ENCODE measurements around the gene ARHGAP31. TPM values are rescaled to one million over a fixed set of nuclear protein-coding genes. Genes with fewer than 3 reads are reported as not detected.

ARHGAP31 gene
- total and polyA plus RNA-seq, 12 donors, result 10.6 to 71.1 (median 35.9) TPM

GRCh38 chr3:119388577-119388976, 94.4 kb downstream of the ARHGAP31 start:
- Histone ChIP-seq H3K27me3 (no peaks in the 10 kb centered on the region), H3K36me3 (peaks cover 0 to 100% (median 54%) of the 10 kb centered on the region in 9 donors), H3K27ac (no peak overlapping the region), H3K4me3 (no peak overlapping the region), H3K9me3 (no peaks in the 10 kb centered on the region), H3K4me1 (no peaks in the 10 kb centered on the region)
- 89 to 90% methylated on average over 8 of the region's 8 CpGs for WGBS, 2 donors
- ATAC-seq, result no peak
- intact Hi-C loops (cut with DNase I), result loop anchor here in 1 of 10 donors (10.0 kb wide), 1 partner anchor 244 kb away; the partner anchor contains the start of gene TEX55
- no peak for DNase-seq
- TF ChIP-seq, protein P1, sequence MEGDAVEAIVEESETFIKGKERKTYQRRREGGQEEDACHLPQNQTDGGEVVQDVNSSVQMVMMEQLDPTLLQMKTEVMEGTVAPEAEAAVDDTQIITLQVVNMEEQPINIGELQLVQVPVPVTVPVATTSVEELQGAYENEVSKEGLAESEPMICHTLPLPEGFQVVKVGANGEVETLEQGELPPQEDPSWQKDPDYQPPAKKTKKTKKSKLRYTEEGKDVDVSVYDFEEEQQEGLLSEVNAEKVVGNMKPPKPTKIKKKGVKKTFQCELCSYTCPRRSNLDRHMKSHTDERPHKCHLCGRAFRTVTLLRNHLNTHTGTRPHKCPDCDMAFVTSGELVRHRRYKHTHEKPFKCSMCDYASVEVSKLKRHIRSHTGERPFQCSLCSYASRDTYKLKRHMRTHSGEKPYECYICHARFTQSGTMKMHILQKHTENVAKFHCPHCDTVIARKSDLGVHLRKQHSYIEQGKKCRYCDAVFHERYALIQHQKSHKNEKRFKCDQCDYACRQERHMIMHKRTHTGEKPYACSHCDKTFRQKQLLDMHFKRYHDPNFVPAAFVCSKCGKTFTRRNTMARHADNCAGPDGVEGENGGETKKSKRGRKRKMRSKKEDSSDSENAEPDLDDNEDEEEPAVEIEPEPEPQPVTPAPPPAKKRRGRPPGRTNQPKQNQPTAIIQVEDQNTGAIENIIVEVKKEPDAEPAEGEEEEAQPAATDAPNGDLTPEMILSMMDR (IDR thresholded peaks at IDR 0.05), result peak in 2 of 9 donors; percentile 31 to 36

GRCh38 chr3:119395923-119396358, 101.8 kb downstream of the ARHGAP31 start:
- DNase-seq (no peak), ATAC-seq (no peak)
- Histone ChIP-seq H3K4me3 (no peak overlapping the region), H3K9me3 (no peaks in the 10 kb centered on the region), H3K27ac (no peak overlapping the region), H3K36me3 (peaks cover 0 to 100% (median 49%) of the 10 kb centered on the region in 9 donors), H3K4me1 (peaks cover 0 to 5% (median 0%) of the 10 kb centered on the region in 9 donors), H3K27me3 (no peaks in the 10 kb centered on the region)
- 96% methylated on average over 2 of the region's 2 CpGs for WGBS, 2 donors
- TF ChIP-seq, protein P1 (IDR thresholded peaks at IDR 0.05), result no peak
- intact Hi-C loops (cut with DNase I), result loop anchor here in 1 of 10 donors (10.0 kb wide), 1 partner anchor 121 kb away; no protein-coding TSS in a partner anchor

- no peaks in the 10 kb centered on the region for H3K9me3 ChIP-seq
- DNase-seq (no peak), ATAC-seq (peak in 4 of 8 donors; percentile 25 to 83 (median 51))
- H3K4me3 ChIP-seq, result no peak overlapping the region
- TF ChIP-seq, protein P1 (IDR thresholded peaks at IDR 0.05), result no peak
- no peaks in the 10 kb centered on the region for H3K27me3 ChIP-seq
- intact Hi-C loops (cut with DNase I), result loop anchor here in 1 of 10 donors (10.0 kb wide), 1 partner anchor 122 kb away; no protein-coding TSS in a partner anchor
- H3K27ac ChIP-seq, result no peak overlapping the region
- peaks cover 0 to 5% (median 0%) of the 10 kb centered on the region in 9 donors for H3K4me1 ChIP-seq
- peaks cover 0 to 100% (median 44%) of the 10 kb centered on the region in 9 donors for H3K36me3 ChIP-seq
- 77 to 92% methylated on average over 2 of the region's 2 CpGs for WGBS, 2 donors
Measured at GRCh38 chr3:119396870-119397269, 102.7 kb downstream of the ARHGAP31 start.

DNA sequence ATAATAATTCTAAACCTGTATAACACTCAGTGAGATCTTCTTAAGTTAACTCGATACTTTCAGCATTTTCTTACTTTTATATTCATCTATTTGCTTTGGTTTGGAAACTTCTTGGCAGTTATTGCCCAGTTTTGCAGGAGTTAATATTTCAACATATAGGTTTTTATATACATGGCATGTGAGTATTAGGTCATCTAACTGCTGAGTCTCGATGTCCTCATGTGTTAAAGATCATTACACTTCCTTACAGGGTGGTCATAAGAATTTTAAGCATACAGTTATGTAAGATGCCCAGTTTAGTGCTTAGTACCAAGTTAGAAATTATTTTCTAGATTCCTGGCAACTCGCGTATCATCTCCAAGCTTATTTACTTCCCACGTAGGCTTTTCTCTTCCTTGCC, 106.3 kb downstream of the ARHGAP31 start:
- peaks cover 0 to 5% (median 0%) of the 10 kb centered on the region in 9 donors for H3K4me1 ChIP-seq
- WGBS, 2 donors, result 91 to 92% methylated on average over 5 of the region's 5 CpGs
- intact Hi-C loops (cut with DNase I), result no loop called here
- ATAC-seq (no peak), DNase-seq (no peak)
- peaks cover 0 to 100% (median 46%) of the 10 kb centered on the region in 9 donors for H3K36me3 ChIP-seq
- no peaks in the 10 kb centered on the region for H3K27me3 ChIP-seq
- TF ChIP-seq, protein P1 (IDR thresholded peaks at IDR 0.05), result no peak
- no peaks in the 10 kb centered on the region for H3K9me3 ChIP-seq
- no peak overlapping the region for H3K27ac ChIP-seq
- no peak overlapping the region for H3K4me3 ChIP-seq
